Liver (tissue), 3 donors: Measurements from ENCODE around the gene SDK2.

Source experiments
- TAF1 ChIP-seq: conservative IDR thresholded peaks from 2 replicates; pipeline ENCODE4 v1.6.1; 2016; ENCODE audit warnings: antibody characterized with exemption, mild to moderate bottlenecking
- TF ChIP-seq, protein P1 (sequence below): fragments of 150-350 bp; IDR thresholded peaks from 2 replicates; pipeline ENCODE4 v1.5.1; 2017; ENCODE audit warnings: improper control_type of control experiment, low read depth, low read length; ENCODE audit not compliant: missing input control
- TF ChIP-seq, protein P2 (sequence below): IDR thresholded peaks from 2 replicates; pipeline ENCODE4 v1.6.1; 2016; ENCODE audit warnings: antibody characterized with exemption, mild to moderate bottlenecking
- donor health status: healthy.
- donor health status: healthy.

DNA sequence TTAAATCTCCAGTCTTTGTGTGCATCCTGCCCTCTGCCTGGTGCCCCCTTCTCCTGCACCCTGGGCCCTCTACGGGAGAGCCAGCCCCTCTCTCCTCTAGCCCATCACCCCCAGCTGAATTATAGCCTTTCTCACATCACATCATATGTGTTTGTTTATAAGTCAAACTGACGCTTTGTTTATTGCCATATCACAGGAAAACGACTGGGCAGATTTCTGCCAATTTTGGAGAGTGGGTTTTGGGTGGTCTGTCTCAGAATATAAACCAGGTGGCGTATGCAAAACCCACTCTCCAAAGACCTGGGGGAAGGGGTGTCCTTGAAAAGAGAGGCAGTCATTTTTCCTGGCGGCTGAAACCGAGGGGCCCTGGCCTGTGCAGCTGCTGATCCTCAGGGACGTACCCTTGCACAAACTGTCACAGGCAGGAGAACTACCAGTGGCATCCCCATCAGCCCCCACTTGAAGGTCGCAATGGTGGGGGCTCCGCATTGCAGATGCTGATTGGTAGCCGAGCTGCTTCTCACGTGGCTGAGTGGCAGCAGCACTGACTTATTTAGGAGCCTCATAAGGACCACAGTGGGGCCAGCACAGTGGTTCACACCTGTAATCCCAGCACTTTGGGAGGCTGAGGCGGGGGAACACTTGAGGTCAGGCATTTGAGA lies 297.6 kb downstream of the SDK2 start:
- TF ChIP-seq, protein P1, sequence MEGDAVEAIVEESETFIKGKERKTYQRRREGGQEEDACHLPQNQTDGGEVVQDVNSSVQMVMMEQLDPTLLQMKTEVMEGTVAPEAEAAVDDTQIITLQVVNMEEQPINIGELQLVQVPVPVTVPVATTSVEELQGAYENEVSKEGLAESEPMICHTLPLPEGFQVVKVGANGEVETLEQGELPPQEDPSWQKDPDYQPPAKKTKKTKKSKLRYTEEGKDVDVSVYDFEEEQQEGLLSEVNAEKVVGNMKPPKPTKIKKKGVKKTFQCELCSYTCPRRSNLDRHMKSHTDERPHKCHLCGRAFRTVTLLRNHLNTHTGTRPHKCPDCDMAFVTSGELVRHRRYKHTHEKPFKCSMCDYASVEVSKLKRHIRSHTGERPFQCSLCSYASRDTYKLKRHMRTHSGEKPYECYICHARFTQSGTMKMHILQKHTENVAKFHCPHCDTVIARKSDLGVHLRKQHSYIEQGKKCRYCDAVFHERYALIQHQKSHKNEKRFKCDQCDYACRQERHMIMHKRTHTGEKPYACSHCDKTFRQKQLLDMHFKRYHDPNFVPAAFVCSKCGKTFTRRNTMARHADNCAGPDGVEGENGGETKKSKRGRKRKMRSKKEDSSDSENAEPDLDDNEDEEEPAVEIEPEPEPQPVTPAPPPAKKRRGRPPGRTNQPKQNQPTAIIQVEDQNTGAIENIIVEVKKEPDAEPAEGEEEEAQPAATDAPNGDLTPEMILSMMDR: no peak
- TF ChIP-seq TAF1: no peak
- TF ChIP-seq, protein P2, sequence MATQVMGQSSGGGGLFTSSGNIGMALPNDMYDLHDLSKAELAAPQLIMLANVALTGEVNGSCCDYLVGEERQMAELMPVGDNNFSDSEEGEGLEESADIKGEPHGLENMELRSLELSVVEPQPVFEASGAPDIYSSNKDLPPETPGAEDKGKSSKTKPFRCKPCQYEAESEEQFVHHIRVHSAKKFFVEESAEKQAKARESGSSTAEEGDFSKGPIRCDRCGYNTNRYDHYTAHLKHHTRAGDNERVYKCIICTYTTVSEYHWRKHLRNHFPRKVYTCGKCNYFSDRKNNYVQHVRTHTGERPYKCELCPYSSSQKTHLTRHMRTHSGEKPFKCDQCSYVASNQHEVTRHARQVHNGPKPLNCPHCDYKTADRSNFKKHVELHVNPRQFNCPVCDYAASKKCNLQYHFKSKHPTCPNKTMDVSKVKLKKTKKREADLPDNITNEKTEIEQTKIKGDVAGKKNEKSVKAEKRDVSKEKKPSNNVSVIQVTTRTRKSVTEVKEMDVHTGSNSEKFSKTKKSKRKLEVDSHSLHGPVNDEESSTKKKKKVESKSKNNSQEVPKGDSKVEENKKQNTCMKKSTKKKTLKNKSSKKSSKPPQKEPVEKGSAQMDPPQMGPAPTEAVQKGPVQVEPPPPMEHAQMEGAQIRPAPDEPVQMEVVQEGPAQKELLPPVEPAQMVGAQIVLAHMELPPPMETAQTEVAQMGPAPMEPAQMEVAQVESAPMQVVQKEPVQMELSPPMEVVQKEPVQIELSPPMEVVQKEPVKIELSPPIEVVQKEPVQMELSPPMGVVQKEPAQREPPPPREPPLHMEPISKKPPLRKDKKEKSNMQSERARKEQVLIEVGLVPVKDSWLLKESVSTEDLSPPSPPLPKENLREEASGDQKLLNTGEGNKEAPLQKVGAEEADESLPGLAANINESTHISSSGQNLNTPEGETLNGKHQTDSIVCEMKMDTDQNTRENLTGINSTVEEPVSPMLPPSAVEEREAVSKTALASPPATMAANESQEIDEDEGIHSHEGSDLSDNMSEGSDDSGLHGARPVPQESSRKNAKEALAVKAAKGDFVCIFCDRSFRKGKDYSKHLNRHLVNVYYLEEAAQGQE: no peak
